ENCODE results near the gene PIK3C2G. TPM values are rescaled to one million over a fixed set of nuclear protein-coding genes. Genes with fewer than 3 reads are reported as not detected.
"Not testable (repeated sequence)": the region's sequence is repeated elsewhere in the genome, so short reads cannot be mapped to it uniquely, and the experiment has no call there.

The PIK3C2G gene
- total and polyA plus RNA-seq, 2 of the 13 experiments (the other 11 are each of a cell fraction or from before 2014, with no cell fraction given), result not detected

DNA sequence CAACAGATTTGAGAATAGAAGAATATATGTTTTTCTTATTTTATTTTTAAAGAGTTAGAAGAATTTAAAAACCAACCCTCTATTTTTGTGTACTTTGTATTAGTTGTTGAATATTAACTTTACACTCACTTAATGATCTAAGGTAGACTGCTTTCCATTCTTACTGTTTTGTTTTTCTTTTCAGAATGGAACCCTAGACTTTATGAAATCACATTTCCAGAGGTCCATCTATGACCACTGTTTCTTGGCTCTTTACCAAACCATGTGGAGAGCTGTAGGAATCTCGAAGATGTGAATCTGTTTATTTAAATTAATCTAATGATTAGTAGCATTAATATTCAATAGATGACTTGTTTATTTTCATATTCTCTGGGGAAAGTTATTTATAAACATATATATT, 7.2 kb upstream of the PIK3C2G start:
- Histone ChIP-seq H3K79me2 (ENCODE audit: insufficient read depth, low read length) (no peaks in the 10 kb centered on the region), H3K27me3 (ENCODE audit: control insufficient read depth in 1 of 2, insufficient read depth in 2 of 2, low read length in 2 of 2) (no peaks in the 10 kb centered on the region), H3K9ac (ENCODE audit: insufficient read depth, low read depth, low read length) (no peak overlapping the region), H3K4me2 (ENCODE audit: low read depth, low read length) (no peak overlapping the region), H4K20me1 (ENCODE audit: insufficient read depth, low read length) (no peaks in the 10 kb centered on the region; the same call in 1 of the 2 replicates), H2AFZ (ENCODE audit: low read length) (no peak overlapping the region), H3K27ac (ENCODE audit: extremely low read length, insufficient read depth, low read length) (no peak overlapping the region), H3K4me3 (replicated peaks in 1 of 3; ENCODE audit: insufficient read depth in 1 of 3, low read depth in 2 of 3, low read length in 3 of 3) (no peak overlapping the region), H3K9me3 (ENCODE audit: low read length) (no peaks in the 10 kb centered on the region), H3K4me1 (ENCODE audit: insufficient read depth, low read length) (no peaks in the 10 kb centered on the region), H3K36me3 (replicated peaks in 1 of 2; ENCODE audit: control insufficient read depth in 1 of 2, insufficient read depth in 2 of 2, low read length in 2 of 2) (no peaks in the 10 kb centered on the region)
- no peak for FAIRE-seq
- no TSS peak for BruUV-seq (replicated peaks)
- TF ChIP-seq GTF3A (CRISPR knock-in tag; conservative IDR thresholded peaks at IDR 0.05) (no peak), POGZ (CRISPR knock-in tag; IDR thresholded peaks at IDR 0.05) (no peak), TRIM24 (CRISPR knock-in tag; IDR thresholded peaks at IDR 0.05) (no peak), CREB1 (IDR thresholded peaks at IDR 0.05) (no peak), CREB1 (CRISPR knock-in tag; IDR thresholded peaks at IDR 0.05) (no peak), ERF (CRISPR knock-in tag; IDR thresholded peaks at IDR 0.05) (no peak), ZNF329 (CRISPR knock-in tag; IDR thresholded peaks at IDR 0.05; ENCODE audit: low read depth) (no peak), ZNF468 (CRISPR knock-in tag; IDR thresholded peaks at IDR 0.05) (no peak), KLF11 (CRISPR knock-in tag; IDR thresholded peaks at IDR 0.05) (no peak), PLRG1 (conservative IDR thresholded peaks at IDR 0.05) (no peak), RBFOX2 (IDR thresholded peaks at IDR 0.05; ENCODE audit: low read depth, low read length) (no peak), NFE2 (CRISPR knock-in tag; IDR thresholded peaks at IDR 0.05) (no peak)
- TF ChIP-seq, protein P1, sequence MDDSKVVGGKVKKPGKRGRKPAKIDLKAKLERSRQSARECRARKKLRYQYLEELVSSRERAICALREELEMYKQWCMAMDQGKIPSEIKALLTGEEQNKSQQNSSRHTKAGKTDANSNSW (CRISPR knock-in tag; IDR thresholded peaks at IDR 0.05; ENCODE audit: borderline replicate concordance), result no peak
- TF ChIP-seq, protein P2, sequence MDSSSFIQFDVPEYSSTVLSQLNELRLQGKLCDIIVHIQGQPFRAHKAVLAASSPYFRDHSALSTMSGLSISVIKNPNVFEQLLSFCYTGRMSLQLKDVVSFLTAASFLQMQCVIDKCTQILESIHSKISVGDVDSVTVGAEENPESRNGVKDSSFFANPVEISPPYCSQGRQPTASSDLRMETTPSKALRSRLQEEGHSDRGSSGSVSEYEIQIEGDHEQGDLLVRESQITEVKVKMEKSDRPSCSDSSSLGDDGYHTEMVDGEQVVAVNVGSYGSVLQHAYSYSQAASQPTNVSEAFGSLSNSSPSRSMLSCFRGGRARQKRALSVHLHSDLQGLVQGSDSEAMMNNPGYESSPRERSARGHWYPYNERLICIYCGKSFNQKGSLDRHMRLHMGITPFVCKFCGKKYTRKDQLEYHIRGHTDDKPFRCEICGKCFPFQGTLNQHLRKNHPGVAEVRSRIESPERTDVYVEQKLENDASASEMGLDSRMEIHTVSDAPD (CRISPR knock-in tag; IDR thresholded peaks at IDR 0.05), result no peak
- TF ChIP-seq, protein P3, sequence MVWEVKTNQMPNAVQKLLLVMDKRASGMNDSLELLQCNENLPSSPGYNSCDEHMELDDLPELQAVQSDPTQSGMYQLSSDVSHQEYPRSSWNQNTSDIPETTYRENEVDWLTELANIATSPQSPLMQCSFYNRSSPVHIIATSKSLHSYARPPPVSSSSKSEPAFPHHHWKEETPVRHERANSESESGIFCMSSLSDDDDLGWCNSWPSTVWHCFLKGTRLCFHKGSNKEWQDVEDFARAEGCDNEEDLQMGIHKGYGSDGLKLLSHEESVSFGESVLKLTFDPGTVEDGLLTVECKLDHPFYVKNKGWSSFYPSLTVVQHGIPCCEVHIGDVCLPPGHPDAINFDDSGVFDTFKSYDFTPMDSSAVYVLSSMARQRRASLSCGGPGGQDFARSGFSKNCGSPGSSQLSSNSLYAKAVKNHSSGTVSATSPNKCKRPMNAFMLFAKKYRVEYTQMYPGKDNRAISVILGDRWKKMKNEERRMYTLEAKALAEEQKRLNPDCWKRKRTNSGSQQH (CRISPR knock-in tag; IDR thresholded peaks at IDR 0.05; ENCODE audit: low read depth), result no peak
- TF ChIP-seq, protein P4, sequence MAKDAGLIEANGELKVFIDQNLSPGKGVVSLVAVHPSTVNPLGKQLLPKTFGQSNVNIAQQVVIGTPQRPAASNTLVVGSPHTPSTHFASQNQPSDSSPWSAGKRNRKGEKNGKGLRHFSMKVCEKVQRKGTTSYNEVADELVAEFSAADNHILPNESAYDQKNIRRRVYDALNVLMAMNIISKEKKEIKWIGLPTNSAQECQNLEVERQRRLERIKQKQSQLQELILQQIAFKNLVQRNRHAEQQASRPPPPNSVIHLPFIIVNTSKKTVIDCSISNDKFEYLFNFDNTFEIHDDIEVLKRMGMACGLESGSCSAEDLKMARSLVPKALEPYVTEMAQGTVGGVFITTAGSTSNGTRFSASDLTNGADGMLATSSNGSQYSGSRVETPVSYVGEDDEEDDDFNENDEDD (CRISPR knock-in tag; IDR thresholded peaks at IDR 0.05; ENCODE audit: borderline replicate concordance), result no peak
- intact Hi-C loops (cut with micrococcal nuclease; ENCODE audit: unreplicated experiment) (no loop called here), in situ Hi-C loops (cut with HindIII; ENCODE audit: extremely low pct_ligation_motif_present, low pct_unique_long_range_greater_than_20kb) (no loop called here)
- no peak for DNase-seq (ENCODE audit: low spot score)
- ATAC-seq, result no peak
- 0% methylated on average over 1 of the region's 1 CpG for WGBS (ENCODE audit: low lambda C conversion rate)
- ChIA-PET POLR2A (no interaction called here), CTCF (ENCODE audit: low intra/inter-chr PET ratio, low total read pairs) (no interaction called here)

DNA sequence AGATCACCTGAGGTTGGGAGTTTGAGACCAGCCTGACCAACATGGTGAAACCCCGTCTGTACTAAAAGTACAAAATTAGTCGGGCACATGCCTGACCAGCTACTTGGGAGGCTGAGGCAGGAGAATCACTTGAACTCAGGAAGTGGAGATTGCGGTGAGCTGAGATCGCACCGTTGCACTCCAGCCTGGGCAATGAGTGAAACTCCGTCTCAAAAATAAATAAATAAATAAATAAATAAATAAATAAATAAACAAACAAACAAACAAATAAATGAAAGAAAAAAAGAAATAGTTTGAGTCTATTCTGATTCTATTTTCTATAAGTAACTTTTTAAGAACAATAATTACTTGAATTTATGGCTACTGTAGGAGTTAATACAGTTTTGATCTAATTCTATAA, 6.3 kb upstream of the PIK3C2G start:
- FAIRE-seq; in situ Hi-C loops (cut with HindIII; ENCODE audit: extremely low pct_ligation_motif_present, low pct_unique_long_range_greater_than_20kb); H2AFZ ChIP-seq (ENCODE audit: low read length); DNase-seq (ENCODE audit: low spot score); H4K20me1 ChIP-seq (ENCODE audit: insufficient read depth, low read length); H3K4me3 ChIP-seq (replicated peaks in 1 of 3; ENCODE audit: insufficient read depth in 1 of 3, low read depth in 2 of 3, low read length in 3 of 3); H3K36me3 ChIP-seq (replicated peaks in 1 of 2; ENCODE audit: control insufficient read depth in 1 of 2, insufficient read depth in 2 of 2, low read length in 2 of 2); intact Hi-C loops (cut with micrococcal nuclease; ENCODE audit: unreplicated experiment); H3K79me2 ChIP-seq (ENCODE audit: insufficient read depth, low read length); H3K4me2 ChIP-seq (ENCODE audit: low read depth, low read length); H3K27me3 ChIP-seq (ENCODE audit: control insufficient read depth in 1 of 2, insufficient read depth in 2 of 2, low read length in 2 of 2); H3K4me1 ChIP-seq (ENCODE audit: insufficient read depth, low read length); CTCF ChIA-PET (ENCODE audit: low intra/inter-chr PET ratio, low total read pairs); BruUV-seq (replicated peaks); H3K27ac ChIP-seq (ENCODE audit: extremely low read length, insufficient read depth, low read length); H3K9ac ChIP-seq (ENCODE audit: insufficient read depth, low read depth, low read length); POLR2A ChIA-PET; H3K9me3 ChIP-seq (ENCODE audit: low read length); ATAC-seq: not testable (repeated sequence)
- WGBS (ENCODE audit: low lambda C conversion rate), result 63% methylated on average over 6 of the region's 6 CpGs
